HG02763 (cell line): ENCODE data around the gene SPDYE4.

ENCODE experiments used
- ATAC-seq: cut with Tn5 transposase; IDR thresholded peaks from one replicate; pipeline ENCODE4 v1.9.1; 2021; ENCODE audit warnings: mild to moderate bottlenecking, moderate library complexity; ENCODE audit not compliant: unreplicated experiment

The SPDYE4 gene

GRCh38 chr17:8741771-8742170, 16.6 kb downstream of the SPDYE4 start:
- ATAC-seq, result no peak

- no peak for ATAC-seq
Observed at GRCh38 chr17:8741366-8741765, 17.0 kb downstream of the SPDYE4 start.

- no peak for ATAC-seq
Observed at GRCh38 chr17:8740486-8740885, 17.9 kb downstream of the SPDYE4 start.

GRCh38 chr17:8739097-8739496, 19.2 kb downstream of the SPDYE4 start:
- ATAC-seq, result no peak

- no peak for ATAC-seq
Observed at GRCh38 chr17:8736796-8737195, 21.6 kb downstream of the SPDYE4 start.

- no peak for ATAC-seq
Observed at GRCh38 chr17:8736362-8736761, 22.0 kb downstream of the SPDYE4 start.

GRCh38 chr17:8735336-8735939, 22.9 kb downstream of the SPDYE4 start:
- no peak for ATAC-seq

- ATAC-seq, result no peak
Observed at GRCh38 chr17:8734876-8735275, 23.5 kb downstream of the SPDYE4 start.

GRCh38 chr17:8732406-8733085, 25.8 kb downstream of the SPDYE4 start:
- no peak for ATAC-seq

GRCh38 chr17:8729860-8730259, 28.5 kb downstream of the SPDYE4 start:
- no peak for ATAC-seq

GRCh38 chr17:8729421-8729820, 28.9 kb downstream of the SPDYE4 start:
- no peak for ATAC-seq

GRCh38 chr17:8728971-8729370, 29.4 kb downstream of the SPDYE4 start:
- no peak for ATAC-seq

- no peak for ATAC-seq
Observed at GRCh38 chr17:8728251-8728938, 30.0 kb downstream of the SPDYE4 start.

- ATAC-seq, result no peak
Observed at GRCh38 chr17:8726941-8727555, 31.3 kb downstream of the SPDYE4 start.

- ATAC-seq, result no peak
Observed at GRCh38 chr17:8725881-8726876, 32.2 kb downstream of the SPDYE4 start.

GRCh38 chr17:8724451-8724850, 33.9 kb downstream of the SPDYE4 start:
- ATAC-seq, result no peak

- ATAC-seq, result no peak
Observed at GRCh38 chr17:8720596-8720995, 37.8 kb downstream of the SPDYE4 start.

- no peak for ATAC-seq
Observed at GRCh38 chr17:8719291-8720246, 38.8 kb downstream of the SPDYE4 start.

GRCh38 chr17:8718001-8718563, 40.3 kb downstream of the SPDYE4 start:
- ATAC-seq, result no peak
